Activated naive CD8-positive, alpha-beta T cell treated with anti-CD3 and anti-CD28 coated beads, Interleukin-2, amount 50 U/mL, for 24 hours (primary cell): ENCODE measurements around the gene TNS3.

Experiments
- ATAC-seq: fragments of 150-1000 bp; cut with Tn5 transposase; one replicate; pipeline ENCODE4 v1.10.0; 2021
- DNase-seq: peaks from one replicate; pipeline ENCODE4 v3.0.0; 2021
- H3K27ac Mint-ChIP-seq: one replicate; pipeline ENCODE4 v1.8.0; 2021; ENCODE audit warnings: mild to moderate bottlenecking, mixed read lengths
- H3K27me3 Mint-ChIP-seq: one replicate; pipeline ENCODE4 v1.8.0; 2021; ENCODE audit warnings: mixed read lengths
- H3K36me3 Mint-ChIP-seq: one replicate; pipeline ENCODE4 v1.8.0; 2021; ENCODE audit warnings: low read depth, mixed read lengths
- H3K4me1 Mint-ChIP-seq: one replicate; pipeline ENCODE4 v1.8.0; 2021; ENCODE audit warnings: mixed read lengths
- H3K4me3 Mint-ChIP-seq: one replicate; pipeline ENCODE4 v1.8.0; 2021; ENCODE audit warnings: mild to moderate bottlenecking, moderate library complexity, mixed read lengths
- H3K9me3 Mint-ChIP-seq: one replicate; pipeline ENCODE4 v1.8.0; 2021; ENCODE audit warnings: mixed read lengths

Gene TNS3

DNA sequence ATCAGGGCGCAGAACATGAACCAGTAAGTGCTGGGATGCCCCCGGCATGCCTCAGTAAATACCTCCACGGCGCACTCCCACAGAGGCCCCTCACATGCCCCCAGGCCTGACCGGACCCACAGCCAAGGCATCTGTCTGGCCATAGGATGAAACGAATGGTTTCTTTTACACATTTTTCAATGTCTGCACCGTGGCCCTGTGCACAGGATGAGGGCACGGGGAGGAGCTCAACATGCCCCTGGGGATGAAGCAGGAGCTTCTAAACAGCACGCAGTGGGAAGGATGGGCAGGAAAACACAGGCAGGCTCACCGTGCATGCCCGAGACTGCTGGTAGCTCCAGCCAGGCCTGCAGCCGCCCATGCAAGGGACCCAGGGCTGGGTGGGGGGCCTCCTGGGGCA is 283.3 kb downstream of the TNS3 start:
- Mint-ChIP-seq H3K4me3 (no peak overlapping the region), H3K4me1 (no peaks in the 10 kb centered on the region), H3K9me3 (no peaks in the 10 kb centered on the region), H3K27ac (no peak overlapping the region), H3K36me3 (no peaks in the 10 kb centered on the region), H3K27me3 (no peaks in the 10 kb centered on the region)
- no peak for ATAC-seq
- no peak for DNase-seq

DNA sequence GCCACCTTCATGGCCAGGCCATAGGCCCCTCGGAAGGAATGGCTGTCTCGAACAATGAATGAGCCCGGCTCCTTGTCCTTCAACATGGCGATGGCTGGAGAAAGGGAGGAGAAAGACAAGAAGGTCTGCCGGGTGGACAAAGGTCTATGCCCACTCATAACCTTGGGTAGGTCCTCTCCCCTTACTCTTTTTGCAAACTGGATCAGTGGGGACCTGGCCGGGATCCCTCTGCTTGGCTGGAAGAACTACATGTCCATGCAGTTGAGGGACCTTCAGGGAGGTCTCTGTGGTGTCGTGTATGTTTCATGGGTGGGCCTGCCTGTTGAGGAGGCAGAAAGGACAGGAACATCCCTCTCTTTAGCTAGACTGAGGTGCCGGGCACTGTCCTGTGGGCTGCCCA is 284.8 kb downstream of the TNS3 start:
- peaks cover 3% of the 10 kb centered on the region for H3K4me1 Mint-ChIP-seq
- ATAC-seq, result no peak
- no peak overlapping the region for H3K4me3 Mint-ChIP-seq
- no peak for DNase-seq
- no peak overlapping the region for H3K27ac Mint-ChIP-seq
- H3K9me3 Mint-ChIP-seq, result no peaks in the 10 kb centered on the region
- no peaks in the 10 kb centered on the region for H3K36me3 Mint-ChIP-seq
- no peaks in the 10 kb centered on the region for H3K27me3 Mint-ChIP-seq

DNA sequence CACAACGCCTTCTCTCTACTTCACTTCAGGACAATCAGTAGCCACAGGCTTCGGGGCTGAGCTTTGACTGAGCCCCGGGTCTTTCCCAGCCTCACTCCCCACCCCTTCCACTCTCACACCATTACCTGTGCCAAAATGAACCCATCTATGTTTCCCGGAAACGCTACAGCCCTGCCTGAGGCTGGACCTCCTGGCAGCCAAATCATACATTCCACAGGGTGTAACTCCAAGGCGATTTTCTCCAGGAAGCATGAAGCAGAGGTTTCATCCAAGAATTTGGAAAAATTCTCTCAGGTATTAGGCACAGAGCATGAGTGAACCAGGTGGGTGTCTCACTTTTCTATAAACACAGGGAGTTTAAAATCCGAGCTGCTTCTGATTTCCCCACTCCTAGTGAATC is 286.3 kb downstream of the TNS3 start:
- H3K4me3 Mint-ChIP-seq, result no peak overlapping the region
- H3K9me3 Mint-ChIP-seq, result no peaks in the 10 kb centered on the region
- no peaks in the 10 kb centered on the region for H3K36me3 Mint-ChIP-seq
- H3K27me3 Mint-ChIP-seq, result no peaks in the 10 kb centered on the region
- no peak for ATAC-seq
- no peak overlapping the region for H3K27ac Mint-ChIP-seq
- no peak for DNase-seq
- peaks cover 17% of the 10 kb centered on the region for H3K4me1 Mint-ChIP-seq

DNA sequence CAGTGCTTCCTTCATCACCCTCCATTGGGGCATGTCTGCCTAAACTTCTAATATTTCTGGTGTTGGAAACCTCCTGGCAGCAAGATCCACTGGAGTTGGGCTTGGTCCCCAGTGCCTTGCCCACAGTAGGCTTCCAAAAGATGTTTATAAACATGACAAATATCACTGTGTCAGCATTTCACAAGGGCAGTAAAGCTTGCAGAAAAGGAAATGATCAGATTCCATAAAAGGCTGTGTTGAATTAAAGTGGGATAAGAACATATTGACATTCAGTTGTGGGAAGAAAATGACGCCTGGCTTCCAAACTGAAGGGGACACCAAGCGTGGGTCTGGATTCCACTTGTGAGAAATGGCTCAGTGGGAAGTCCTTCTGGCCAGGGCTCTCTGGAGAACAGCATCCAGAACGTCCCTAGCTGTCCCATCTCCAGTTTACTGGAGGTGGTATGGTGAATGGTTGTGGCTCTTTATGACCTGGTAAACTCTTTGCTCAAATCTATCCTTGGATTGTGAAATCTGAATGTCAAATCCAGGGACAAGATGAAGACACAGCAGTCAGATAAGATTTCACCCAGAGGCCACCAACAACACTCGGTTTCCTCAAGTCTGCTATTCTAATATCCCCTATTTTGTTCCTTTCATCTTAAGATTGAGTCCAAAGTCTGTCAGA is 287.2 kb downstream of the TNS3 start:
- Mint-ChIP-seq H3K27ac (no peak overlapping the region), H3K4me1 (peaks cover 26% of the 10 kb centered on the region), H3K36me3 (peaks cover 4% of the 10 kb centered on the region), H3K9me3 (no peaks in the 10 kb centered on the region), H3K4me3 (no peak overlapping the region), H3K27me3 (no peaks in the 10 kb centered on the region)
- ATAC-seq (no peak), DNase-seq (no peak)

DNA sequence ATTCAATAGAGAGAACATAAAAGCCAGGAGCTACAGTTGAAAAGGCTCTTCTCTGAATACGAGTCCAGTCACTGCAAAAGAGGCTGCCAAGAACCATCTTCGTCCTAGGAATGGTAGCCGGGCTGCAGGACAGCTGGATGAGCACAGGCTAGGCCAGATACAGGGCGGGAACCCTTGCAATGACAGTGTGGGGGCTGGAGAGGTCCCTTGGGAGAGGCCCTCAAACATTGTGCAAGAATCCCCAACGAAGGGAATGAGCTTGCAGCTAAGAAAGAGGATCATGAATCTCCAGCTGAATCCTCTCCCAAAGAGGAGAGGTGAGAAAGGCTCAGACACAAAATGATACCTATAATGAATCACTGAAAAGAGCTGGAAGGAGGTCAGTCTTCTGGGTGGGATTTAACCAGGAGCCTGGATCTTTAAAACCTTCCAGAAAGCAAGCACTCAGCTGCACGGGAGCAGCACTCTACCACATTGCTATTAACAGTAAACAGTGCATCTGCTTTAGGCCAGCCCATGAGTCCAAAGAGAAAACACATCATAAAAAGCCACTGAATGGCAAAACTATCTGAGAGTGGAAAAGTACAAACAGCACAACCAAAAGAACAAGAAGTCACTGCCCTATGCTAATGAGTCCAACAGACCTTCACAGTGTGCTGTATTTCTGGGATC is 287.9 kb downstream of the TNS3 start:
- no peaks in the 10 kb centered on the region for H3K27me3 Mint-ChIP-seq
- H3K36me3 Mint-ChIP-seq, result peaks cover 4% of the 10 kb centered on the region
- H3K4me1 Mint-ChIP-seq, result peaks cover 27% of the 10 kb centered on the region
- H3K4me3 Mint-ChIP-seq, result no peak overlapping the region
- H3K27ac Mint-ChIP-seq, result no peak overlapping the region
- DNase-seq, result no peak
- no peak for ATAC-seq
- no peaks in the 10 kb centered on the region for H3K9me3 Mint-ChIP-seq

DNA sequence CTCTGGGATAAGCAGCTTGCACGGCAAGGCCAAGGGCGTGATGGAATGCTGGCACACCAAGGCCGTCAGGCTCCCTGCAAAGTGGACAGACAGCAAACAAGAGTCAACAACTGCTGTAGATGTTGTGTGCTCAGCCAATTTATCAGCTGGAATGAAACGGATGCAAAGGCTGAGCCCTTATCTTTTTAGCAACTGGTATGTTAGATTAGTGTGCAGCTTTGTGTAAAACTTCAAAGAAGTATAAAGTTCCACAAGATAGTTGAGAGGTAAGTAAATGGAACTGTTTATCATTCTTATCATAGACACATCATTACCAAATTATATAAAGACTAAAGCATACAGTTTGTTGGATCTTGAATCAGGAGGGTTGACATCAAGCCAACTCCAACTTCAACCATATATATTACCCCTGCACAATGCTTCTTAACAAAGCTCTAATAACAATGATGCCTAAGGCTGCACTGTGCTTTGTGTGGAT is 289.0 kb downstream of the TNS3 start:
- H3K36me3 Mint-ChIP-seq, result peaks cover 4% of the 10 kb centered on the region
- no peak overlapping the region for H3K27ac Mint-ChIP-seq
- no peaks in the 10 kb centered on the region for H3K9me3 Mint-ChIP-seq
- H3K4me1 Mint-ChIP-seq, result peaks cover 27% of the 10 kb centered on the region
- no peaks in the 10 kb centered on the region for H3K27me3 Mint-ChIP-seq
- no peak overlapping the region for H3K4me3 Mint-ChIP-seq
- ATAC-seq (no peak), DNase-seq (no peak)

DNA sequence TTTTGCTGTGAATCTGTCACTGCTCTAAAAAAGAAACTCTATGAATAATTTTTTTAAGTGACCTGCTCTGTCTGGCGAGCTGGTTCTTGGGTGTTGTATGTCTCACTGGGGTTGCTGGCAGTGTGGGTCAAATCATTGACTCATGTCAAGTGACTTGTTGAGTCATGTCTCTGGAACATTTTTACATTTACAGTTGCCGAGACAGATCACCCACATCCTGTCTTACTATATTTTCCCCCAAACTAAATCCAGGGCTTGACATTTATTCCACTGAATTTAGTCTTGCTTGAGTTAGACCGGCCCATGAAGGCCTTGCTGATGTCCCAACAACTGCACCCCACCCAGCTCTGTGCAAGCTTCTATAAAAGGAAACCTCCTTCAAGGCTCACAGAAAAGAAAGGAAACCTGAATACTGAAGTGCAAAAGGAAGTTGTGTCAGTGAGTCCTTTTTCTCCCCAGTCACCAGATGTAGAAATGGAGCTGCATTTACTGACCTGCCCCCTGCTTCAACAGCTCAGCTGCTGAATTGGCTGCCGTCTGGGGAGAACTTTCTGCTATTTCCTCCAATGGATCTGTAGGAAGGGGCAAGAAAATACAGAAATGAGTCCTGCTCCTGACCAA is 290.3 kb downstream of the TNS3 start:
- Mint-ChIP-seq H3K27me3 (no peaks in the 10 kb centered on the region), H3K9me3 (no peaks in the 10 kb centered on the region), H3K4me1 (peaks cover 27% of the 10 kb centered on the region), H3K27ac (peak overlapping the region; percentile 89), H3K36me3 (peaks cover 4% of the 10 kb centered on the region), H3K4me3 (peak overlapping the region; percentile 3)
- ATAC-seq (peak; percentile 89), DNase-seq (peak; percentile 16)

DNA sequence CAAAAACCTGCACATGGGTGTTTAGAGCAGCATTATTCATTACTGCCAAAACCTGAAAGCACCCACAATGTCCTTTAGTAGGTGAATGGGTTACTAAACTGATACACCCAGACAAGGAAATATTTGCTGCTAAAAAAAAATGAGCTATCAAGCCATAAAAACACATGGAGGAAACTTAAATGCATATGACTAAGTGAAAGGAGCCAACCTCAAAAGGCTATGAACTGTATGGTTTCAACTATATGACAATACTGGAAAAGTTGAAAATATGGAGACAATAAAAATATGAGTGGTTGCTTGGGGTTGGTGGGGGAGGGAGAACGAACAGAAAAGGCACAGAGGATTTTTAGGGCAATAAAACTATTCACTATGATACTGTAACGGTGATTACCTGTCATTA is 291.0 kb downstream of the TNS3 start:
- Mint-ChIP-seq H3K4me3 (peak overlapping the region; percentile 3), H3K36me3 (peaks cover 6% of the 10 kb centered on the region), H3K4me1 (peaks cover 27% of the 10 kb centered on the region), H3K27ac (peak overlapping the region; percentile 89), H3K9me3 (peaks cover under 1% of the 10 kb centered on the region), H3K27me3 (no peaks in the 10 kb centered on the region)
- ATAC-seq (peak; percentile 57), DNase-seq (no peak)

DNA sequence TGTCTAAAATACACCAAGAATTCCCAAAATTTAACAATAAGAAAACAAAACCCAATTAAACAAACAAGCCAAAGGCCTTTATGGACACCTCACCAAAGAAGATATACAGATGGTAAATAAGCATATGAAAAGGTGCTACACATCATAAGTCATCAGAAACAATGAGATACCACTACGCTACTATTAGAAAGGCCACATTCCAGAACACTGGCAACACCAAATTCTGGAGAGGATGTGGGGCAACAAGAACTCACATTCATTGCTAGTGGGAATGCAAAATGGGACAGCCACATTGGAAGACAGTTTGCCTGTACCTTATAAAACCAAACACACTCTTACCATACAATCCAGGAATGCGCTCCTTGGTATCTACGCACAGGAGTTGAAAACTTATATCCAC is 291.4 kb downstream of the TNS3 start:
- ATAC-seq (no peak), DNase-seq (no peak)
- Mint-ChIP-seq H3K36me3 (peaks cover 10% of the 10 kb centered on the region), H3K4me3 (peak overlapping the region; percentile 3), H3K4me1 (peaks cover 27% of the 10 kb centered on the region), H3K9me3 (peaks cover 4% of the 10 kb centered on the region), H3K27ac (peak overlapping the region; percentile 89), H3K27me3 (no peaks in the 10 kb centered on the region)

DNA sequence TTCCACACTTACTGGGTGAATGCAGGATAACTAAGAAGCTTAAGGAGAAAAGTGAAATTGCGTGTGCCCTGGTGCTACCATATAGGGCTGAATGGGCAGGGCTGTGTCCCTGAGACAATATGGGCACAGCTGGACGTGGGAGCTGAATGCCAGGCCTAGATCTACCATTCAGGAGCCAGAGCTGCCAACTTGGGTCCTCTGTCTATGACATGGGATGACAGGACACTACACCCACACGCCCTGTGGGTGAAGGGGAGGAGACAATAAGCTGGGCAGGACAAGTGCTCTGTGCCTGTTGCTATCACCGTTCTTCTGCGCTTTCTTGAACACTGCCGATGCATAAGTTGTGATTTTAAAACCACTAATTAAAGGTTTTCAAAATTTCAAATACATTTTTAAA is 293.9 kb downstream of the TNS3 start:
- Mint-ChIP-seq H3K4me1 (peaks cover 27% of the 10 kb centered on the region), H3K27ac (no peak overlapping the region)
- DNase-seq, result no peak

DNA sequence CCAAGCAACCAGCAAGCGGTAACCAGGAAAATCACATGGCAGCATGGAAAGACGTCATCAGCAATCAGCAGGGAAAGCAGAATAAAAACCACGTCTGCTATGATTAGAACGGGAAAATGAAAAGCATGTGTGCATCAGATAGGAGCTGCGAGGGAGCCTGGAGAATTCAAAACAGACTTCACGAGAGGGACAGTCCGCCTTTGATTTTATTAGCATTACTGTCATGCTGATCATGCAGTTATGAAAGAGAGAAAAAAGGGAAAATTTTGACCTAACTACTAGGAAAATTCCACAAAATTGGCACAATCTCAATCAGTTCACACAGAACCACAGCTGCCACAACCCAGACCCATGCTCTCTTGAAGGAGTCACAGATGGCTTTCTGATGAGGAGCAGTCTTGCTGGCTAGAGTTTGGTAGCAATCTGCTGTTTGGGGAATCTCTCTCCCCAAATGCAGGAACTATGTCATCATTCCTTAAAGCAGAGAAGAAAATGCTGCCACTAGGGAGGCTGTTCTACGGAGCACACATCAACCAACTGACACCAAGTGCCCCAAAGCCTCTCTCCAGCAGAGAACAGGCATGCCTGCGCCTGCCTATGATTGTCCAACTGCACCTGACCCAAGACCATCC is 295.9 kb downstream of the TNS3 start:
- ATAC-seq (no peak), DNase-seq (no peak)
- Mint-ChIP-seq H3K9me3 (peaks cover 11% of the 10 kb centered on the region), H3K4me1 (peaks cover 14% of the 10 kb centered on the region), H3K4me3 (no peak overlapping the region), H3K27ac (no peak overlapping the region), H3K36me3 (peaks cover 13% of the 10 kb centered on the region), H3K27me3 (no peaks in the 10 kb centered on the region)

More for the DNA sequence above, 293.9 kb downstream of the TNS3 start:
- no peak for ATAC-seq
- H3K36me3 Mint-ChIP-seq, result peaks cover 13% of the 10 kb centered on the region
- H3K4me3 Mint-ChIP-seq, result no peak overlapping the region
- no peaks in the 10 kb centered on the region for H3K27me3 Mint-ChIP-seq
- peaks cover 11% of the 10 kb centered on the region for H3K9me3 Mint-ChIP-seq

DNA sequence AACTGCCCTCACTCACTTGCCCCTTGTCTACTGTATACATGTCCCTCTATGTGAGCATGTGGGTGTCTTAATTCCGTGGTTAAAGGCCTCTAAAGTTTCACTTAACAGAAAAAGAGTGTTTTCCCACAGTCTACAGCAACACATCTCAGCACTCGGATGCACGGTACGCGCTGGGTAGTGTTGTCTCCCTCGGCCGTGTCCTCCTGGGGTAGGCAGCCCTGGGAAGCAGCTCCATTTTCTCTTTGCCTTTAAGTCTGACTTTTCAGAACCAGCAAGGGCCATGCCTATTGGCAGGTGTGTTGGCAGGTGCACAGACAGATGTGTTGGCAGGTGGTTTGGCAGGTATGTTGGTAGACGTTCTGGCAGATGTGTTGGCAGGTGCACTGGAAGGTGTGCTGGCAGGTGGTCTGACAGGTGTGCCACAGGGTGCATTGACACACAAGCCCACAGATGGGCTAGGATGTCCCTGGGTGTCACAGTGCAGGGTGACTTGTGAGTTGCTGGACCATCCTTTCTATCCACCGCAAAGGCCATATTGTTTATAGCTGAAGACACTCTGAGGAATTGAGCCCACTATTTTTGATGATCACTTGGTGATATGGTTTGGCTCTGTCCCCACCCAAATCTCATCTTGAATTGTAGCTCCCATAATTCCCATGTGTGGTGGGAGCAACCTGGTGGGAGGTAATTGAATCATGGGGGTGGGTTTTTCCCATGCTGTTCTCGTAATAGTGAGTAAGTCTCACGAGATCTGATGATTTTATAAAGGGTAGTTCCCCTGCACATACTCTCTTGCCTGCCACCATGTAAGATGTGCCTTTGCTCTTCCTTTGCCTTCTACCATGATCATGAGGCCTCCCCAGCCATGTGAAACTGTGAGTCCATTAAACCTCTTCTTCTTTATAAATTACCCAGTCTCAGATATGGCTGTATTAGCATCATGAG is 296.9 kb downstream of the TNS3 start:
- no peaks in the 10 kb centered on the region for H3K27me3 Mint-ChIP-seq

DNA sequence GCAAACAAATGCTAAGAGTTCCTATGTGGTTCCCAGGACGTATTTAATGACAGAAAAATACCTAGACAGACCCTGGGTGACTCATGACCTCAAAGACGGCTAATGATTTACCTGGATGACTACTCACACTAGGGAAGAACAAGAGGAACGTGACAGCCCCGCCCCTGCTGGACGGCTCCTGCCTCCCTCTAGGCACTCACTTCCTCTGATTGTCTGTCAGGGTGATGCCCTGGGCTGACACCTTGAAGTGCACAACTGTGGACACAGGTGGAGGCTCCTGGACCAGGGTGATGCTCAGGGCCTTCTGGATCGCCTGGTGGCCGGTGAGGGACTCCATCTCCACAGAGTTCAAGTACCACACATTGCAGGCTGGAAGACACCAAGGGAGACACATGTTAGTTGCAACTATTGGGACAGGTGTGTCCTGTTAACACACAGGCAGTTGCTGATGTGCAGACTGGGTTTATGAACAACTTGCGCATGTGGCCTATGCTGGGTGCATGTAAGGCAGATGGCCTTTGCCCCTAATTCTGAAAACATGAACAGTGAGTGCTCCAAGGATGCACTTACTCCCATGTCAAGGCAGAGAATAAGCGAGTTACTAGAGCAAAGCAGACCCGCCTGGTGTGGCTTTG is 298.3 kb downstream of the TNS3 start:
- no peak for DNase-seq
- H3K27ac Mint-ChIP-seq, result no peak overlapping the region
- H3K36me3 Mint-ChIP-seq, result peaks cover 9% of the 10 kb centered on the region
- peaks cover 11% of the 10 kb centered on the region for H3K9me3 Mint-ChIP-seq
- ATAC-seq, result no peak
- H3K4me3 Mint-ChIP-seq, result no peak overlapping the region
- H3K4me1 Mint-ChIP-seq, result no peaks in the 10 kb centered on the region
- H3K27me3 Mint-ChIP-seq, result no peaks in the 10 kb centered on the region

More for the DNA sequence above, 296.9 kb downstream of the TNS3 start:
- DNase-seq (no peak), ATAC-seq (no peak)
- Mint-ChIP-seq H3K4me1 (peaks cover 4% of the 10 kb centered on the region), H3K4me3 (no peak overlapping the region), H3K36me3 (peaks cover 12% of the 10 kb centered on the region), H3K9me3 (peaks cover 11% of the 10 kb centered on the region), H3K27ac (no peak overlapping the region)
